Activated B cell treated with CpG ODN at 0.5 μM for 24 hours (primary cell): ENCODE measurements around the gene FSTL4. TPM values are rescaled to one million over a fixed set of nuclear protein-coding genes. Genes with fewer than 3 reads are reported as not detected.

Experiments
- ATAC-seq: fragments of 200-7000 bp; cut with Tn5 transposase; one replicate; pipeline ENCODE4 v1.10.0; 2021; ENCODE audit warnings: low read depth, mild to moderate bottlenecking, moderate library complexity
- CTCF ChIA-PET: fragments of 350-600 bp; sonication (Branson Sonifier 250); formaldehyde crosslinking; loops from one replicate; lab custom pipeline; 2021; ENCODE audit warnings: antibody characterized with exemption; lab: Charles Lee
- POLR2A ChIA-PET: fragments of 350-600 bp; sonication (Branson Sonifier 250); formaldehyde crosslinking; loops from one replicate; lab custom pipeline; 2021; ENCODE audit warnings: antibody characterized with exemption; lab: Charles Lee
- DNase-seq: peaks from one replicate; pipeline ENCODE4 v3.0.0; 2022
- H3K27ac Mint-ChIP-seq: one replicate; pipeline ENCODE4 v1.8.0; 2020; ENCODE audit warnings: mixed read lengths
- H3K27me3 Mint-ChIP-seq: one replicate; pipeline ENCODE4 v1.8.0; 2021; ENCODE audit warnings: mixed read lengths
- H3K36me3 Mint-ChIP-seq: one replicate; pipeline ENCODE4 v1.8.0; 2021; ENCODE audit warnings: low read depth, mixed read lengths
- H3K4me1 Mint-ChIP-seq: one replicate; pipeline ENCODE4 v1.8.0; 2021; ENCODE audit warnings: mixed read lengths
- H3K4me3 Mint-ChIP-seq: one replicate; pipeline ENCODE4 v1.8.0; 2020; ENCODE audit warnings: mild to moderate bottlenecking, mixed read lengths
- H3K9me3 Mint-ChIP-seq: one replicate; pipeline ENCODE4 v1.8.0; 2020; ENCODE audit warnings: mixed read lengths
- intact Hi-C: fragments of 100-400 bp; cut with micrococcal nuclease; formaldehyde crosslinking; loops from one replicate; pipeline ENCODE4 v1.15.1; 2024
- total RNA-seq: library from RNA; stranded (reverse); gene quantifications from 2 replicates; pipeline ENCODE4 v1.2.3, GENCODE V29; 2022
- TF ChIP-seq, protein P1 (sequence below): fragments of 200-600 bp; IDR thresholded peaks from one replicate; pipeline ENCODE4 v1.8.0; 2022; ENCODE audit warnings: antibody characterized with exemption, mild to moderate bottlenecking

FSTL4 gene
- total RNA-seq, 1 donor from 2014 or later = 1.7 TPM

DNA sequence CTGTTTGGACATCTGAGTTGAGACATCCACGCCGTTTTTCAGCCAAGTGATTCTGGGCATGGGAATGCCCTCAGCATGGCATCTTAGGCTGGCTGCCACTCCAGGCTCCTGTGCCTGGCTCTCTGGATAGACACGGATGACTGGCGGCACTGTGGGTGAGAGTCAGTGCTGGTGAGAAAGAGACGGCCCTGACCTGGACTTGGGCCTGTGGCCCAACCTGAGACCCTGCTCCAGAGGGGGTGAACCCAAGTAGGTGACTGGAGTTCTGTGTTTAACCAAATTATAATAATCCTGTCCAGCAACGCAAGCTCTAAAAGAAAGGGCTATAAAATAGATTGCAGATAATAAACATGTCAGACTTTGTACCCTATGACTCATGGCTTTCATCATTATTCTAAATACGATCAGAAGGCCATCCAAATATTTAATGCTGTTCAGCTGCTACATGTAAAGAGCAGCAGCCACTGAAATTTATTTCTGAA, 386.6 kb downstream of the FSTL4 start:
- DNase-seq (no peak), ATAC-seq (no peak)
- H3K9me3 Mint-ChIP-seq = no peaks in the 10 kb centered on the region
- H3K36me3 Mint-ChIP-seq = no peaks in the 10 kb centered on the region
- TF ChIP-seq, protein P1, sequence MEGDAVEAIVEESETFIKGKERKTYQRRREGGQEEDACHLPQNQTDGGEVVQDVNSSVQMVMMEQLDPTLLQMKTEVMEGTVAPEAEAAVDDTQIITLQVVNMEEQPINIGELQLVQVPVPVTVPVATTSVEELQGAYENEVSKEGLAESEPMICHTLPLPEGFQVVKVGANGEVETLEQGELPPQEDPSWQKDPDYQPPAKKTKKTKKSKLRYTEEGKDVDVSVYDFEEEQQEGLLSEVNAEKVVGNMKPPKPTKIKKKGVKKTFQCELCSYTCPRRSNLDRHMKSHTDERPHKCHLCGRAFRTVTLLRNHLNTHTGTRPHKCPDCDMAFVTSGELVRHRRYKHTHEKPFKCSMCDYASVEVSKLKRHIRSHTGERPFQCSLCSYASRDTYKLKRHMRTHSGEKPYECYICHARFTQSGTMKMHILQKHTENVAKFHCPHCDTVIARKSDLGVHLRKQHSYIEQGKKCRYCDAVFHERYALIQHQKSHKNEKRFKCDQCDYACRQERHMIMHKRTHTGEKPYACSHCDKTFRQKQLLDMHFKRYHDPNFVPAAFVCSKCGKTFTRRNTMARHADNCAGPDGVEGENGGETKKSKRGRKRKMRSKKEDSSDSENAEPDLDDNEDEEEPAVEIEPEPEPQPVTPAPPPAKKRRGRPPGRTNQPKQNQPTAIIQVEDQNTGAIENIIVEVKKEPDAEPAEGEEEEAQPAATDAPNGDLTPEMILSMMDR = no peak
- no peaks in the 10 kb centered on the region for H3K27me3 Mint-ChIP-seq
- no peak overlapping the region for H3K27ac Mint-ChIP-seq
- ChIA-PET POLR2A (no interaction called here), CTCF (no interaction called here)
- intact Hi-C loops = no loop called here
- H3K4me3 Mint-ChIP-seq = no peak overlapping the region
- no peaks in the 10 kb centered on the region for H3K4me1 Mint-ChIP-seq

- CTCF ChIA-PET = no interaction called here
- H3K4me3 Mint-ChIP-seq = no peak overlapping the region
- H3K27me3 Mint-ChIP-seq = peaks cover under 1% of the 10 kb centered on the region
- H3K36me3 Mint-ChIP-seq = no peaks in the 10 kb centered on the region
- no peaks in the 10 kb centered on the region for H3K4me1 Mint-ChIP-seq
- intact Hi-C loops = no loop called here
- no peak for DNase-seq
- TF ChIP-seq, protein P1 = no peak
- POLR2A ChIA-PET = no interaction called here
- no peak overlapping the region for H3K27ac Mint-ChIP-seq
- ATAC-seq = no peak
- no peaks in the 10 kb centered on the region for H3K9me3 Mint-ChIP-seq
Observed at GRCh38 chr5:133222979-133223378, 389.4 kb downstream of the FSTL4 start.

DNA sequence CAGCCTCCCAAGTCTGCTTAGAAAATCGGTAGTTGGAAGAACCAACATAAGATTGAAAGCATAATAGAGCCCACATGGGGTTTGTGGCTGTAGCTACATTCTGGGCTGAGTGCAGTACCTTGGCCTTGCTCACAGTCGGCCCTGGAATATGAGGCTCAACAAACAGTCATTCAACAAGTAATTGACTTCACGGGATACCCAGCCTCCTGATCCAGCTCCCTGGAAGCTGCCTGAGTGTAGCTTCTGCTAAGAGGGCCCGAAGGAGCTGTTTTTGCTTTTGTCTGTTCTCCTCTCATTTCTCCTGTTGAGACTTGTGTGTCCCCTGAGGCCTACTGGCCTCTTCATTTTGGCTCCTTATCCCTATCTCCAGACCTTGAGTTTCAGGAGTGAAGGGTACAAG, 389.8 kb downstream of the FSTL4 start:
- TF ChIP-seq, protein P1 = no peak
- Mint-ChIP-seq H3K27ac (no peak overlapping the region), H3K4me1 (no peaks in the 10 kb centered on the region), H3K36me3 (no peaks in the 10 kb centered on the region), H3K9me3 (no peaks in the 10 kb centered on the region), H3K27me3 (peaks cover 2% of the 10 kb centered on the region), H3K4me3 (no peak overlapping the region)
- POLR2A ChIA-PET = no interaction called here
- intact Hi-C loops = no loop called here
- CTCF ChIA-PET = no interaction called here
- DNase-seq (no peak), ATAC-seq (no peak)

DNA sequence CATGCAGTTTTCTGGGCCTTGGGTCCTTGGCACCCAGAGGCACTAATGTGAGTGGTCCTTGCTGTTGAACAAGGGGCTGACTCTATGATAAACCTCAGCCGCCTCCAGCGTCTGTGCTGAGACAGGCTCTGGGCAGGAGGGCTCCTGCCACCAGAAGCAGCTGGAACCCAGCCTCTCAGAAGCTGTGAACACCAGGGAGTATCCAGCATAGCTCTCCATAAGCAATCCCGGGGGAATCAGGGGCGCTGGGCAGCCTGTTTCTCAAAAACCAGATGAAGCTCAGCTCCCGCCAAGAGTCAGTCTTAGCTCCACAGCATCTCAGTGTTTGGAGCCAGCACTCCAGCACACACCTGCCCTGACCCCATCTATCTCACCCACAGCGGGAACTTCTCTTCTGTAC, 390.3 kb downstream of the FSTL4 start:
- Mint-ChIP-seq H3K27me3 (peaks cover 2% of the 10 kb centered on the region), H3K36me3 (no peaks in the 10 kb centered on the region), H3K4me1 (no peaks in the 10 kb centered on the region), H3K4me3 (no peak overlapping the region), H3K27ac (no peak overlapping the region), H3K9me3 (no peaks in the 10 kb centered on the region)
- ATAC-seq (no peak), DNase-seq (no peak)
- CTCF ChIA-PET = no interaction called here
- POLR2A ChIA-PET = no interaction called here
- TF ChIP-seq, protein P1 = no peak
- intact Hi-C loops = no loop called here

DNA sequence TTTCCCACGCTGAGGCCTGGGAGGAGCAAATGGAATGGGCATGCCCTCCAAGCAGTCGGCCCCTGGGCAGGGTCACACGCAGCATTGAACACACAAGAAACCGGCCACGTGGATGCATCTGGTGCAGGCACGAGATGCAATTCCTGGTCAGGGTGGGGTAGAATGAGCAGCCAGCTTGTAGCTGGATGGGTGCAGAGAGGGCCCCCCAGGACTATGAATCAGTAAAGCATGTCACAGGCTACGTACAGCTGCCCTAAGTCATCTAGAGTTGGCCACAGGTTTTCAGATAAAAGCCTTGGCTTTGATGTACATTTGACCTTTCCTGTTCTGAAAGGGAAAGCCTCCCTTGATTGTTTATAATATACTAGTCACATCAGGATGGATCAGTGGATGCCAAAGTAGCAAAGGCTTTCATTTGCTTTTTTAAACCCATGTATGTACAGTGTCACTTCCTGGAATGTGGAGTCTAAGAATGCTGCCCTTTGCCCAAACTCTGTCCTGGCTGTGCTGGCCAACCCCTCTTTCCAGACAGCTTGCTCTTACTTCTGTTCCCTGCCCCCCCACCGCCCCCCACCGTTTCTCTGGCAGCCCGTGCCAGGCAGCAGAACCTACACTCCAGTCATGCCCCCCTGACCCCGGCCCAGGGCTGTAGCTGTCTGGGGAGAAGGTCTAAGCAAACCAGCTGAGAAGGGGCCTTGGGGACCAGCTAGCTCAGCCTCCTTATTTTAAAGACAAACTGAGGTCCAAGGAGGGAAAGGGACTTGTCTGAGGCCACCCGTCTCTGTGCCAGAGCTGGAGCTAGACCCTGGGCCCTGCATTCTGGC, 391.3 kb downstream of the FSTL4 start:
- intact Hi-C loops = no loop called here
- DNase-seq = no peak
- TF ChIP-seq, protein P1 = no peak
- no peak overlapping the region for H3K27ac Mint-ChIP-seq
- H3K4me1 Mint-ChIP-seq = no peaks in the 10 kb centered on the region
- POLR2A ChIA-PET = no interaction called here
- H3K36me3 Mint-ChIP-seq = no peaks in the 10 kb centered on the region
- CTCF ChIA-PET = no interaction called here
- ATAC-seq = no peak
- no peak overlapping the region for H3K4me3 Mint-ChIP-seq
- no peaks in the 10 kb centered on the region for H3K9me3 Mint-ChIP-seq
- H3K27me3 Mint-ChIP-seq = peaks cover 2% of the 10 kb centered on the region
